Lower leg skin (tissue), 4 donors: ENCODE measurements around the gene TBPL2. TPM values are rescaled to one million over a fixed set of nuclear protein-coding genes. Genes with fewer than 3 reads are reported as not detected.
"Not testable (repeated sequence)": the region's sequence is repeated elsewhere in the genome, so short reads cannot be mapped to it uniquely, and the experiment has no call there.

Experiments used
- DNase-seq, 2 donors: peaks; one replicate each; pipeline ENCODE4 v3.0.0-alpha.2; 2019; ENCODE audit warnings: low spot score in 2 of 2
- H3K4me3 ChIP-seq: fragments of 200-600 bp; sonication (generic); 2 replicates; pipeline ENCODE4 v1.5.1; 2017; ENCODE audit warnings: mild to moderate bottlenecking, low read depth; ENCODE audit not compliant: poor library complexity, severe bottlenecking
- CTCF ChIP-seq, 3 donors: fragments of 450-650 bp; IDR thresholded peaks; one replicate each; pipeline ENCODE4 v1.5.1; 2016; ENCODE audit warnings: antibody characterized with exemption in 3 of 3, mild to moderate bottlenecking in 3 of 3, moderate library complexity in 2 of 3
- POLR2A ChIP-seq, 2 donors: fragments of 450-650 bp; IDR thresholded peaks; one replicate each; pipeline ENCODE4 v1.6.1; 2016 to 2017; ENCODE audit warnings: antibody characterized with exemption in 2 of 2, mild to moderate bottlenecking in 1 of 2, moderate library complexity in 1 of 2
- WGBS, 2 donors: methylation state at CpG; one replicate each; pipeline ENCODE4 v1.1.5; 2018; 5-methylcytosine and 5-hydroxymethylcytosine counted together
- intact Hi-C: fragments of 100-400 bp; cut with DNase I; formaldehyde crosslinking; loops from one replicate; pipeline ENCODE4 v1.15.0; 2023; ENCODE audit warnings: low total_unique reads
- total RNA-seq, 4 donors: library from RNA; depleted of rRNA; stranded (reverse); fragments of >200 nt; gene quantifications; one replicate each; pipeline ENCODE4 v1.1.0, GENCODE V29; 2016

The TBPL2 gene
- total RNA-seq, 4 donors from 2014 or later: not detected

DNA sequence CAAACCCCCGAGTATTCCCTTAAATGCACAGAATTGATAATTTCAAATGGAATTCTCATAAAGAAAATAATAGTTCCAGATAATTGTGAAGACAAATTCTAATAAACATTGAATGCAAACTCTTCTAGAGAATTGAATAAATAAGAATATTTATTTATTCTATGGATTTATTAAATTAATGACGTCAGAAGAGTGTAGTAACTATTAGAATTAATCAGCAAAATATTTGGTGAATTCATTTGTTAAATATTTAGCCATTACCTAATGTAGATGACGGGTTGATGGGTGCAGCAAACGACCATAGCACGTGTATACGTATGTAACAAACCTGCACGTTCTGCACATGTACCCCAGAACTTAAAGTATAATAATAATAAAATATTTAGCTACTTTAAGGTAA, 33.4 kb upstream of the TBPL2 start:
- intact Hi-C loops: no loop called here
- 77 to 87% methylated on average over 7 of the region's 7 CpGs for WGBS, 2 donors
- no peak overlapping the region for H3K4me3 ChIP-seq
- no peak for DNase-seq
- TF ChIP-seq POLR2A (IDR thresholded peaks at IDR 0.05): no peak
- no peak for TF ChIP-seq CTCF (IDR thresholded peaks at IDR 0.05)

DNA sequence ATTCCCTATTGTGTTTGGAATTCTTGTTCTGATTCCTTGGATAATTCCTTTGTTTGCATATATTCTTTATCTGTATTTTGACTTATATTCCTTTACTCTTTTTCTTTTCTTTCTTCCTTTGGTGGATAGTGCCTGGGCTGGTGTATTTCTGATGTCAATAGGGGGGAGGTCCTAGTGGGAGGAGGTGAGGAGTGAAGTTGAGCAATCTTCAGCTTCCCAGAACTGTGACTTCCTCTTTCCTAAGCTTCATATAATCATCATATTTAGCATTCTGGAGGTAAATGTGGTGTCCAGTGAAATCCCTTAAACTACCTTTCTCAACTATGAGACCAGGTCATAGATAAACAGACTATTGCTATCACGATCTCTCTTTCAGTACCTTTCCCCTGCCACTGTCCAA, 29.6 kb upstream of the TBPL2 start:
- intact Hi-C loops: no loop called here
- DNase-seq: no peak
- 88 to 100% methylated on average over 1 of the region's 1 CpG for WGBS, 2 donors
- no peak for TF ChIP-seq POLR2A (IDR thresholded peaks at IDR 0.05)
- no peak for TF ChIP-seq CTCF (IDR thresholded peaks at IDR 0.05)
- no peak overlapping the region for H3K4me3 ChIP-seq

GRCh38 chr14:55467307-55467706, 26.9 kb upstream of the TBPL2 start:
- no peak for DNase-seq
- TF ChIP-seq POLR2A (IDR thresholded peaks at IDR 0.05) (no peak), CTCF (IDR thresholded peaks at IDR 0.05) (no peak)
- intact Hi-C loops: no loop called here
- WGBS, 2 donors: 79 to 88% methylated on average over 7 of the region's 7 CpGs
- no peak overlapping the region for H3K4me3 ChIP-seq

GRCh38 chr14:55458800-55459515, 18.5 kb upstream of the TBPL2 start:
- WGBS, 2 donors: 68 to 69% methylated on average over 9 of the region's 9 CpGs
- intact Hi-C loops: no loop called here

GRCh38 chr14:55457496-55457895, 17.1 kb upstream of the TBPL2 start:
- H3K4me3 ChIP-seq: no peak overlapping the region
- 84 to 92% methylated on average over 6 of the region's 6 CpGs for WGBS, 2 donors
- no peak for DNase-seq
- intact Hi-C loops: no loop called here
- TF ChIP-seq CTCF (IDR thresholded peaks at IDR 0.05): no peak
- TF ChIP-seq POLR2A (IDR thresholded peaks at IDR 0.05): no peak

More at GRCh38 chr14:55458800-55459515, 18.5 kb upstream of the TBPL2 start:
- no peak for TF ChIP-seq POLR2A (IDR thresholded peaks at IDR 0.05)
- no peak for TF ChIP-seq CTCF (IDR thresholded peaks at IDR 0.05)
- no peak overlapping the region for H3K4me3 ChIP-seq
- DNase-seq: no peak

GRCh38 chr14:55456411-55456810, 16.0 kb upstream of the TBPL2 start:
- intact Hi-C loops, H3K4me3 ChIP-seq, DNase-seq: not testable (repeated sequence)
- WGBS, 2 donors: 95 to 97% methylated on average over 12 to 14 of the region's 34 CpGs
